Measurements from ENCODE around the gene UST. TPM values are rescaled to one million over a fixed set of nuclear protein-coding genes. Genes with fewer than 3 reads are reported as not detected.

Gene UST
- total RNA-seq, 6 experiments from 2014 or later = 0.44 to 1.9 (median 0.91) TPM

DNA sequence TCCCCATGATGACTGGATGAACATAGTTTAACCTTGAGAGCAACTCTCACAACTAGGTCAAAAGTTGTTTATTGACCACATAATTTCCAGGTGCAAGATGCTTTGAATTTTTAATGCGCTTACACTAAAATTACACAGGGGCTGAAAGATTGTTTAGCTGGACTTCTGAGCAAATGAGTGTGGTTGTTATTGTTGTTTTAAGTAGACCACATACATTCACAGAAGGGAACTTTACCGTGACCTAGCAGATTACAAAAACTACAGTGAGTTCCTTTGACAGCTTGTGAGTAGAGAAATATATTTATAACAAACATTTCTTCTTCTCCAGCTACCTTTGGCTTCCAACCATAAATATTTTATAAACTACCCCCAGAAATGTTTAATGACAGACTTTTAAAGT, 178.9 kb downstream of the UST start:
- Histone ChIP-seq H3K9me3 (no peaks in the 10 kb centered on the region), H3K27ac (no peak overlapping the region), H3K27me3 (no peaks in the 10 kb centered on the region), H3K4me1 (no peaks in the 10 kb centered on the region), H3K4me3 (no peak overlapping the region), H3K36me3 (no peaks in the 10 kb centered on the region)
- ATAC-seq (no peak), DNase-seq (no peak)
- no peak for TF ChIP-seq POLR2A (IDR thresholded peaks at IDR 0.05)
- TF ChIP-seq, protein P1, sequence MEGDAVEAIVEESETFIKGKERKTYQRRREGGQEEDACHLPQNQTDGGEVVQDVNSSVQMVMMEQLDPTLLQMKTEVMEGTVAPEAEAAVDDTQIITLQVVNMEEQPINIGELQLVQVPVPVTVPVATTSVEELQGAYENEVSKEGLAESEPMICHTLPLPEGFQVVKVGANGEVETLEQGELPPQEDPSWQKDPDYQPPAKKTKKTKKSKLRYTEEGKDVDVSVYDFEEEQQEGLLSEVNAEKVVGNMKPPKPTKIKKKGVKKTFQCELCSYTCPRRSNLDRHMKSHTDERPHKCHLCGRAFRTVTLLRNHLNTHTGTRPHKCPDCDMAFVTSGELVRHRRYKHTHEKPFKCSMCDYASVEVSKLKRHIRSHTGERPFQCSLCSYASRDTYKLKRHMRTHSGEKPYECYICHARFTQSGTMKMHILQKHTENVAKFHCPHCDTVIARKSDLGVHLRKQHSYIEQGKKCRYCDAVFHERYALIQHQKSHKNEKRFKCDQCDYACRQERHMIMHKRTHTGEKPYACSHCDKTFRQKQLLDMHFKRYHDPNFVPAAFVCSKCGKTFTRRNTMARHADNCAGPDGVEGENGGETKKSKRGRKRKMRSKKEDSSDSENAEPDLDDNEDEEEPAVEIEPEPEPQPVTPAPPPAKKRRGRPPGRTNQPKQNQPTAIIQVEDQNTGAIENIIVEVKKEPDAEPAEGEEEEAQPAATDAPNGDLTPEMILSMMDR (IDR thresholded peaks at IDR 0.05) = no peak
- intact Hi-C loops (cut with DNase I) = no loop called here
- WGBS (ENCODE audit: insufficient coverage, low coverage, low lambda C conversion rate, missing lambda C conversion rate) = 56% methylated on average over 2 of the region's 2 CpGs

DNA sequence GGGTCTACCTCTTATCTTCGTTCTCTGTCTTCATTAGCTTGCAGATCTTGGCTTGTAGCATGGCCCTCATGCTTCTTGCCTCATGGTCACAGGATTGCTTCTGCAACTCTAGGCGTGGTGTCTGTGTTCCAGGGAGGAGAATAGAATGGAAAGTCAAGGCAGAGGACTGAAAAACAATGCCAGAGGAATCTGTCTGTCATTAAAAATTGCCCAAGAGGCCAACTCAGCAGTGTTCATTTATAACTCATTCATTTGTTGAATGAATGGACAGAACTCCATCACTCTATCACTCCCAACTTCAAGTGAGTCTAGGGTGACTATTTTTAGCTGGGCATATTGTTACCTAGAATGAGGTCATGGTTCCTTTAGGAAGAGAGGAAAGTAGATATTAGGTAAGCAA, 179.6 kb downstream of the UST start:
- Histone ChIP-seq H3K27me3 (no peaks in the 10 kb centered on the region), H3K4me1 (no peaks in the 10 kb centered on the region), H3K9me3 (no peaks in the 10 kb centered on the region), H3K36me3 (no peaks in the 10 kb centered on the region), H3K27ac (no peak overlapping the region), H3K4me3 (no peak overlapping the region)
- 35% methylated on average over 2 of the region's 2 CpGs for WGBS (ENCODE audit: insufficient coverage, low coverage, low lambda C conversion rate, missing lambda C conversion rate)
- DNase-seq (no peak), ATAC-seq (no peak)
- intact Hi-C loops (cut with DNase I) = no loop called here
- TF ChIP-seq, protein P1 (IDR thresholded peaks at IDR 0.05) = no peak
- TF ChIP-seq POLR2A (IDR thresholded peaks at IDR 0.05) = no peak

DNA sequence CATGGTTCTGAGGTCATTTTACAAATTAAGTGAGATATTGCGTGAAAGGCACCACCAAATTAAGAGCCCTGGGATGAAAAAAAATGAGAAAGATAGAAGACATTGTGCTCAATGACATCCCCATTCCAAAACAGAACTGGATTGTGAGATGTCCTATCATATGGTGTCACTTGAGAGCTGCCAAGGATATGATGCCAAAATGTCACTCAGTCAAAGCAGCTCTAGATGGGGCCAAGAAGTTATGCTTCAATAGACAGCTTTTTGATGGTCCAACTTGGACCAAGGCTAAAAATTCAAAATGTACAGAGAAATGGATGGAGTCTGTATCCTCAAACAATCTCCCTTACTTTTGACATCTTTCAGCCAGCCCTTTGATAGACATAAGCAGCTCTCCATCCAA, 180.8 kb downstream of the UST start:
- H3K4me1 ChIP-seq = no peaks in the 10 kb centered on the region
- no peak overlapping the region for H3K4me3 ChIP-seq
- ATAC-seq (no peak), DNase-seq (no peak)
- intact Hi-C loops (cut with DNase I) = no loop called here
- H3K27me3 ChIP-seq = no peaks in the 10 kb centered on the region
- no peak overlapping the region for H3K27ac ChIP-seq
- 93% methylated on average over 1 of the region's 1 CpG for WGBS (ENCODE audit: insufficient coverage, low coverage, low lambda C conversion rate, missing lambda C conversion rate)
- TF ChIP-seq, protein P1 (IDR thresholded peaks at IDR 0.05) = no peak
- no peak for TF ChIP-seq POLR2A (IDR thresholded peaks at IDR 0.05)
- H3K9me3 ChIP-seq = no peaks in the 10 kb centered on the region
- no peaks in the 10 kb centered on the region for H3K36me3 ChIP-seq

DNA sequence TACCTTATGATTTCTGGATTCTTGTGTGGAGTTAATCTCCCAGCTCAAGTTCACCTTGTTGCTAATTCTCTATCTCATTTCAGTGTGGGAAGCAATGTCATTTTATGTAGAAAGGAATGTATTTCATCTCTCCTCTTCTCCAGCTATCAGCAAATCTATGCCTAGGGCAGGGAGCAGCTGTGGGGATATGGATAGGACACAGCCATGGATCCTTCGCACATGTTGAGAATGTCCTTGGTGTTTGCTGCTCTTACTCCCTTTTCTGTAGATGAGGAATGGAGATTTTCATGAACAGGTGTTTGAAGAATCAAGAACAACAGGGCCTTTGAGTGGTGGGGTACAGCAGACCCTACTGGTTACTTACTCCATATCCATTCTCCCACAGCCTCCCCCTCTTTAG, 182.0 kb downstream of the UST start:
- Histone ChIP-seq H3K4me3 (no peak overlapping the region), H3K27me3 (no peaks in the 10 kb centered on the region), H3K27ac (no peak overlapping the region), H3K4me1 (no peaks in the 10 kb centered on the region), H3K36me3 (no peaks in the 10 kb centered on the region), H3K9me3 (no peaks in the 10 kb centered on the region)
- DNase-seq (no peak), ATAC-seq (no peak)
- TF ChIP-seq, protein P1 (IDR thresholded peaks at IDR 0.05) = no peak
- no peak for TF ChIP-seq POLR2A (IDR thresholded peaks at IDR 0.05)
- WGBS (ENCODE audit: insufficient coverage, low coverage, low lambda C conversion rate, missing lambda C conversion rate) = 82% methylated on average over 1 of the region's 1 CpG
- intact Hi-C loops (cut with DNase I) = no loop called here

DNA sequence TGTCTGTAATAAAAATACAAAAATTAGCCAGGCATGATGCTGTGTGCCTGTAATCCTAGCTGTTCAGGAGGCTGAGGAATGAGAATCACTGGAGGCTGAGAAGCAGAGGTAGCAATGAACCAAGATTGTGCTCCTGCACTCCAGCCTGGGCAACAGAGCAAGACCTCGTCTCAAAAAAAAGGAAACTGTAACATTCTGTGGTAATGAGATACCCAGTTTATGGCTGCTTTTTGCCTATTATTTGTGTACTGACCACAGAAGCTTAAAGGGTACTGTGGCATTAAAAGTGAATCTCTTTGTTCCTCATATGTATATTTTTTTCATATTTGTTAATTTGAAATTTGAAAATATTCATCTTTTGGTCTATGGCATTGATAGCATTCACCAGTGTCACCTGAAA, 185.4 kb downstream of the UST start:
- intact Hi-C loops (cut with DNase I) = no loop called here
- Histone ChIP-seq H3K4me1 (no peaks in the 10 kb centered on the region), H3K27me3 (no peaks in the 10 kb centered on the region), H3K4me3 (no peak overlapping the region), H3K36me3 (no peaks in the 10 kb centered on the region), H3K9me3 (no peaks in the 10 kb centered on the region), H3K27ac (no peak overlapping the region)
- ATAC-seq = no peak
- TF ChIP-seq, protein P1 (IDR thresholded peaks at IDR 0.05) = no peak
- TF ChIP-seq POLR2A (IDR thresholded peaks at IDR 0.05) = no peak
- WGBS (ENCODE audit: insufficient coverage, low coverage, low lambda C conversion rate, missing lambda C conversion rate) = 43% methylated on average over 1 of the region's 1 CpG
- DNase-seq = no peak

All from right lobe of liver (tissue), 6 donors.